NOMO-1 treated with dmso at 0.1 percent for 144 hours (cell line): ENCODE measurements around the gene QKI.
A peak's percentile ranks its signal among the peaks of the same experiment; 100 is the strongest.
"Not testable (repeated sequence)": the region's sequence is repeated elsewhere in the genome, so short reads cannot be mapped to it uniquely, and the experiment has no call there.

Experiments used
- DNase-seq: peaks from one replicate; lab custom pipeline; 2025; ENCODE audit not compliant: unreplicated experiment; lab: John Stamatoyannopoulos, UW

QKI gene

GRCh38 chr6:163414117-163414945, at the start of gene QKI:
QKI (plus strand) TSS chr6:163414718; CDS start chr6:163415194, 476 bp downstream.
- peak; percentile 73 for DNase-seq

- DNase-seq = no peak
Measured at GRCh38 chr6:163366288-163366687, 48.2 kb upstream of the QKI start.

GRCh38 chr6:163367497-163368183, 46.9 kb upstream of the QKI start:
- DNase-seq = no peak

- DNase-seq = no peak
Measured at GRCh38 chr6:163369141-163369540, 45.4 kb upstream of the QKI start.

GRCh38 chr6:163369628-163370365, 44.7 kb upstream of the QKI start:
- DNase-seq = no peak

- no peak for DNase-seq
Measured at GRCh38 chr6:163370464-163371117, 43.9 kb upstream of the QKI start.

GRCh38 chr6:163371129-163371528, 43.4 kb upstream of the QKI start:
- no peak for DNase-seq

- no peak for DNase-seq
Measured at GRCh38 chr6:163373240-163373639, 41.3 kb upstream of the QKI start.

- no peak for DNase-seq
Measured at GRCh38 chr6:163375361-163375760, 39.2 kb upstream of the QKI start.

- no peak for DNase-seq
Measured at GRCh38 chr6:163376187-163376586, 38.3 kb upstream of the QKI start.

GRCh38 chr6:163377561-163377960, 37.0 kb upstream of the QKI start:
- DNase-seq = no peak

- no peak for DNase-seq
Measured at GRCh38 chr6:163380216-163380615, 34.3 kb upstream of the QKI start.

- no peak for DNase-seq
Measured at GRCh38 chr6:163381118-163381756, 33.3 kb upstream of the QKI start.

GRCh38 chr6:163383396-163383795, 31.1 kb upstream of the QKI start:
- DNase-seq = not testable (repeated sequence)

- no peak for DNase-seq
Measured at GRCh38 chr6:163383912-163384311, 30.6 kb upstream of the QKI start.

GRCh38 chr6:163384510-163384909, 30.0 kb upstream of the QKI start:
- peak; percentile 6 for DNase-seq

GRCh38 chr6:163385503-163385902, 29.0 kb upstream of the QKI start:
- not testable (repeated sequence) for DNase-seq

GRCh38 chr6:163386329-163386908, 28.1 kb upstream of the QKI start:
- DNase-seq = no peak

GRCh38 chr6:163387317-163387716, 27.2 kb upstream of the QKI start:
- DNase-seq = no peak

- no peak for DNase-seq
Measured at GRCh38 chr6:163389354-163389753, 25.2 kb upstream of the QKI start.
